Measurements from ENCODE around the gene BZW1.

The BZW1 gene

GRCh38 chr2:200811333-200812121, at the start of gene BZW1:
TSS of gene BZW1 (plus strand) at chr2:200811910. CDS start at chr2:200813218, 1,308 bp downstream.
- DNase-seq (ENCODE audit: insufficient read length, low spot score) (peak; percentile 95), FAIRE-seq (peak; percentile 76)

GRCh38 chr2:200762127-200762526, 49.6 kb upstream of the BZW1 start:
- no peak for DNase-seq (ENCODE audit: insufficient read length, low spot score)
- FAIRE-seq, result no peak

DNA sequence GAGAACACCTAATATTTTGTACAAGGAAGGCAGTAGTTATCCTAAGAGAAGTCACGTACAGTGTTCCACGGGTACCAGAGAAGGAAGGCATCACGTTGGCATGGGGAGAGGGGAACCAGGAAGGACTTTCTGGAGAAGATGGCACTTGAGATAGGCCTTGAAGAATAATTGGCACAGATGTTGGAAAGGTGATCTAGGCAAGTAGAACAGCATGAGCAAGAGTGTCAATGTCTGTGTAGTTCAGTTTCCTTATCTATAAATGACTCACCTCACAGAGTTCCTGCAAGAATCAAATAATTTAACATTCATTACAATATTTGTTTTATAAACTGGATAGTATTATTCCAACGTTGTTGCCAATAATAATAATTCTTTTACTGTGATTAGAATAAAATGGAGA, 48.3 kb upstream of the BZW1 start:
- FAIRE-seq (no peak), DNase-seq (ENCODE audit: insufficient read length, low spot score) (no peak)

GRCh38 chr2:200765139-200765951, 46.4 kb upstream of the BZW1 start:
- peak; percentile 53 for DNase-seq (ENCODE audit: insufficient read length, low spot score)

DNA sequence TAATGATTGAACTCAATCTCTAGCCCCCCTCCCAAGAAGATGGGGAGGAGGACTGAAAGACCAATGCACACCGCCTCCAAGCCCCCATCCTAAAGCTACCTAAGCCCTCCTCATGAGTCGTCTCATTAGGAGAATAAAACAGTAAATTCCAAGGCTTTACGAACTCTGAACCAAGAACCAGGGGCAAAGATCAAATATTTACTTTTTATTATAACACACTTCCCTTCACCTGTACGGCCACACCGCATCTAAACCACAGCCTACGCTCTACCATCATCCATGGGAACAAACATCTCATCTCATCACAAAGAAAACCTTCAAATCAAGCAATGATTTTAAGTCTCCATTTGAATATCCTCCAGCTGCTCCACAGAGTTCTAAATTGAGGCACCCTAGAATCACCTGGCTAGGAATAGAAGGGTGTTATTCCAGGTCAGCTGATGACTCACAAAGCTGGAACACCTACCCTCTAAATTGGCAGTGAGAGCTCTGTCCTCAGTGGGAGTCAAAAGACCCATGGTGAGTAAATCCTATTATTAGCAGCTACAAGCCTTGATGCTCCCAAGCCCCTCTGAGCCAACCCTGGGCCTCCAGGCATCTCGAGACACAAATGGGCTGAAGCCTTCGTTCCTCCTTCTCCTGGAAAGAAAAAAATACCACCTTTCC, 45.6 kb upstream of the BZW1 start:
- FAIRE-seq (no peak), DNase-seq (ENCODE audit: insufficient read length, low spot score) (no peak)

More at GRCh38 chr2:200765139-200765951, 46.4 kb upstream of the BZW1 start:
- peak; percentile 64 for FAIRE-seq

DNA sequence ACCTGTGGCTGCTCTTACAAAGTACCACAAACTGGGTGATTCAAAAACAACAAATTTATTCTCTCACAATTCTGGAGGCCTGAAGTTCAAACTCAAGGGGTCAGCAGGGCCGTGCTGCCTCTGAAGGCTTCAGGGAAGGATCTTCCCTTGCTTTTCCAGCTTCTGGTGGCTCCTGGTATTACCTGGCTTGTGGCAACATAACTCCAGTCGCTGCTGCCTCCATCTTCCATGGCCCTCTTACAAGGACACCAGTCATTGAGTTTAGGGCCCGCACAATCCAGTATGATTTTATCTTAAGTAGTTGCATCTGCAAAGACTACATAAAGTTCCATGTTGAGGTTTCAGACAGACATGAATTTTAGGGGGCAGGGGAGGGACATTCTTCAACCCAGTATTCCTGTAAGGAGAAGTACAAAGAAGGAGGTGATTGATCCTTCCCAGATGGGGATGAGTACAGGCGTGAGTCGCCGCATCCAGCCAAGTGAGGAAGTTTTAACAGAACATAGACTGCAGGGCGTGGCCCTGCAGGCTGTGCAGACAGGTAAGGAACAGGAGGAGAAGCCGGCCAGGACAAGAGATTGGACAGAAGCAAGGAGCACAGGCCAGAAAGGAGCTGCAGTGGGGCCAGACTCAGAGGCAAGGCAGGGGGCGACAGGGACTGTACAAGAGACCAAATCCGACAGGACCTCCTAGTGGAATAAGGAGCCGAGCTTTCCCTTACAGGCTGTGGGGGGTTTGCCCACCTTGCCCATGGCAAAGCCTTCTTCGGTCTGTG, 44.4 kb upstream of the BZW1 start:
- DNase-seq (ENCODE audit: insufficient read length, low spot score) (no peak), FAIRE-seq (no peak)

GRCh38 chr2:200770847-200771246, 40.9 kb upstream of the BZW1 start:
- no peak for DNase-seq (ENCODE audit: insufficient read length, low spot score)
- no peak for FAIRE-seq

- DNase-seq (ENCODE audit: insufficient read length, low spot score) (no peak), FAIRE-seq (no peak)
Observed at GRCh38 chr2:200772620-200773019, 39.1 kb upstream of the BZW1 start.

DNA sequence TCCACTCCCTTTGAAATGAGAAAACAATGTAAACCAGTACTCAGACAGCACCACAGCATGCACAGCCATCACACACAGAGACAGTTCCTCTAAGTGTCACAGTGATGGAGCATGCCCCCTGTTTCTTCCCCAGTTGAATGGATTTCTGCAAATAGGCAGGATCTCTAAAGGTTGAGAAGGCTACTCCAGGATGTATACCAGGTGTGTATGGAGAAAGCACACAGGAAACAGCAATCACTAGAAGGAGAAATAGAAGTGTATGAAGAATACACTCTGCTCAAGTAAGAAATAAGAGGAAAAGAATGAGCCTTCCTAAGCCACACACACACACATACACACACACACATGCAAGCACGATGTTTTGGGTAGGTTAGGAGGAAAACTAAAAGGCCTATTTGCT, 38.6 kb upstream of the BZW1 start:
- FAIRE-seq (no peak), DNase-seq (ENCODE audit: insufficient read length, low spot score) (no peak)

DNA sequence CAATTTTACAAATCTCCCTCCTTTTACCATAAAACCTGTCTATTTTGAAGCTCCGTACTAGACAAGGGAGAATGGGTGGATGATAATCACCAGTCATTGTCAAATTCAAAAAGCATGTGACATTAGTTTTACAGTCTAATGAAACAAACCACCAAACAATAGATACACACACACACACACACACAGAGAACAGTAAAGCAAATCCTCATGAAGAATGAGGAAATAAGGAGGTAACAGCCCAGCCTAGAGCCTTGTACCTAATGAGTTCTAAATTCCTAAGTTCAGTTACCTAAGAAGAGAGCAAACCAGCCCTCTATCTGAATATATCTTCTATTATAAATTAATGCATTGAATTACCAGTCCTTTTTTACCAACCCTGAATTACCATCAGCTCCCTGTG, 36.8 kb upstream of the BZW1 start:
- FAIRE-seq, result no peak
- no peak for DNase-seq (ENCODE audit: insufficient read length, low spot score)

- DNase-seq (ENCODE audit: insufficient read length, low spot score) (no peak), FAIRE-seq (no peak)
Observed at GRCh38 chr2:200777275-200777674, 34.4 kb upstream of the BZW1 start.

DNA sequence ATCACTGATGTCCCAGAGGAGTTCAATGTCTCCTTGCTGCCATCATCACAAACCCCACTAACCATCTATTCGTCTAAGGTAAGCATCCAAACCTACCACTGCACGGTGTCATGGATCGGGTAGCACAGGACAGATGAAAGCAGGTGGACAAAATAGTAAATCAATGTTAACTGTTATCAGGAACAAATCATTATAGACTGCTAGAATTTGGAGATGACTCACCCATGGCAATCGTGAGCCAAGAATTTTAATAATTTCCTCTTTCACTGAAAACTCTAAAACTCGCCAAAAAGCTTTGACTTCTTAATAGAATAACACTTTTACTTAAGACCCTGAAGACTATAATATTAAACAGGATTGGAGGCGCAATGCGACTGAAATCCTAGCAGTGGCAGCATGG, 33.7 kb upstream of the BZW1 start:
- DNase-seq (ENCODE audit: insufficient read length, low spot score) (no peak), FAIRE-seq (no peak)

- FAIRE-seq, result no peak
- no peak for DNase-seq (ENCODE audit: insufficient read length, low spot score)
Observed at GRCh38 chr2:200779214-200779613, 32.5 kb upstream of the BZW1 start.

GRCh38 chr2:200781616-200782015, 30.1 kb upstream of the BZW1 start:
- FAIRE-seq (no peak), DNase-seq (ENCODE audit: insufficient read length, low spot score) (no peak)

DNA sequence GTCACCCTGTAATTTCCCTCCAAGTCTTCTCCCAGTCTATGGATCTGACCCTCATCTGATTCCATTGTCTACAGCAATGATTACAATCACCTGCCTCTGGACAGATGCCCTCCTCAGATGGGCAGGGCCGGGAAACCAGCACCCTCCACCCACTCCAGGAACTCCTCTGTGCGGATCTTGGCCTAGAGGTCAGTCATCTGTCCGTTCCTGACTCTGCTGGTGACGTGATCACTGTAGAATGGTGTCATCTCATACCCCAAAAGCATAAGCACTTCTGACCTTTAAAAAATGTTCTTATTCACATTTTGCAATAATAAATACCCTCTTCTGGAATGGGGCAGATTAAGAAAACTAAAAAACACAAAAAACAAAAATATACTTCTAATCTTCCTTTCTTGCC, 29.5 kb upstream of the BZW1 start:
- DNase-seq (ENCODE audit: insufficient read length, low spot score) (no peak), FAIRE-seq (no peak)

GRCh38 chr2:200784215-200784614, 27.5 kb upstream of the BZW1 start:
- FAIRE-seq (no peak), DNase-seq (ENCODE audit: insufficient read length, low spot score) (no peak)

- FAIRE-seq (no peak), DNase-seq (ENCODE audit: insufficient read length, low spot score) (no peak)
Observed at GRCh38 chr2:200786423-200786822, 25.3 kb upstream of the BZW1 start.

GRCh38 chr2:200786826-200787225, 24.9 kb upstream of the BZW1 start:
- DNase-seq (ENCODE audit: insufficient read length, low spot score) (peak; percentile 37), FAIRE-seq (no peak)

GRCh38 chr2:200787351-200788120, 24.2 kb upstream of the BZW1 start:
- FAIRE-seq (no peak), DNase-seq (ENCODE audit: insufficient read length, low spot score) (peak; percentile 58)

All from HTR-8/SVneo (cell line).